Transverse colon (tissue), 4 donors: ENCODE measurements around the gene MESP2.

Experiments
- CTCF ChIP-seq, 5 experiments: fragments of 200-600 bp in 3 of 5; fragments of 450-650 bp in 2 of 5; sonication (generic) in 3 of 5; IDR thresholded peaks; 1 replicate in 2 of 5; 2 replicates in 3 of 5; pipeline ENCODE4 v1.5.1; 2016 to 2017; ENCODE audit warnings: antibody characterized with exemption in 5 of 5, inconsistent platforms in 3 of 5, mild to moderate bottlenecking in 2 of 5, moderate library complexity in 1 of 5
- EP300 ChIP-seq: sonication (generic); formaldehyde crosslinking; IDR thresholded peaks from one replicate; pipeline ENCODE4 v1.6.1; 2017; ENCODE audit warnings: antibody characterized with exemption, low read depth
- POLR2A ChIP-seq: fragments of 450-650 bp; IDR thresholded peaks from one replicate; pipeline ENCODE4 v1.6.1; 2016; ENCODE audit warnings: antibody characterized with exemption, mild to moderate bottlenecking, moderate library complexity
- POLR2AphosphoS5 ChIP-seq, 3 donors: sonication (generic); formaldehyde crosslinking; IDR thresholded peaks; one replicate each; pipeline ENCODE4 v1.6.1; 2016; ENCODE audit warnings: antibody characterized with exemption in 3 of 3

GRCh38 chr15:89728254-89728653 is 47.9 kb upstream of the MESP2 start:
- TF ChIP-seq CTCF (IDR thresholded peaks at IDR 0.05): no peak
- no peak for TF ChIP-seq POLR2A
- peak in 2 of 3 donors; percentile 53 to 62 for TF ChIP-seq POLR2AphosphoS5 (IDR thresholded peaks at IDR 0.05)
- TF ChIP-seq EP300: peak; percentile 9
